Measurements from ENCODE around the gene ASB9.

DNA sequence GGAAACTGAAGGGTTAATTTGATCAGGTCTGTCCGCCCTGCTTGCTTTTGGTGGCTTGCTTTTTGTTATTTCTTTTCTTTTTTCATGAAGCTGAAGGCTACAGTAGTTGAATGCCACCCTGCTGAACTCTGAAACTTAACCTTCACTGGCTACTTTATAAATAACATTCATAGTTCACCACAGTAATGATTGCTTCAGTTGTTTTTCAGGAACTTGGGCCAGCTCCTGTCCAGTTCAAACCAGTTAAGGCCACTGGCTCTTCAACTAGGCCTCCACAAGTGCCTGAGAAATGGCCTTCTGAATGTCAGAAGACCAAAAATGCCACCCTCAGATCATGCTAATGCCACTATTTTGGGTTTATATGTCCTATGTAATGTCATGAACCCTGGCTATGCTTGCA, 7.7 kb upstream of the ASB9 start:
- TF ChIP-seq, protein P1, sequence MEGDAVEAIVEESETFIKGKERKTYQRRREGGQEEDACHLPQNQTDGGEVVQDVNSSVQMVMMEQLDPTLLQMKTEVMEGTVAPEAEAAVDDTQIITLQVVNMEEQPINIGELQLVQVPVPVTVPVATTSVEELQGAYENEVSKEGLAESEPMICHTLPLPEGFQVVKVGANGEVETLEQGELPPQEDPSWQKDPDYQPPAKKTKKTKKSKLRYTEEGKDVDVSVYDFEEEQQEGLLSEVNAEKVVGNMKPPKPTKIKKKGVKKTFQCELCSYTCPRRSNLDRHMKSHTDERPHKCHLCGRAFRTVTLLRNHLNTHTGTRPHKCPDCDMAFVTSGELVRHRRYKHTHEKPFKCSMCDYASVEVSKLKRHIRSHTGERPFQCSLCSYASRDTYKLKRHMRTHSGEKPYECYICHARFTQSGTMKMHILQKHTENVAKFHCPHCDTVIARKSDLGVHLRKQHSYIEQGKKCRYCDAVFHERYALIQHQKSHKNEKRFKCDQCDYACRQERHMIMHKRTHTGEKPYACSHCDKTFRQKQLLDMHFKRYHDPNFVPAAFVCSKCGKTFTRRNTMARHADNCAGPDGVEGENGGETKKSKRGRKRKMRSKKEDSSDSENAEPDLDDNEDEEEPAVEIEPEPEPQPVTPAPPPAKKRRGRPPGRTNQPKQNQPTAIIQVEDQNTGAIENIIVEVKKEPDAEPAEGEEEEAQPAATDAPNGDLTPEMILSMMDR (IDR thresholded peaks at IDR 0.05; ENCODE audit: extremely low read depth in 1 of 2, insufficient read depth in 1 of 2, low read depth in 1 of 2, low read length in 2 of 2): no peak
- TF ChIP-seq EZH2 (IDR thresholded peaks at IDR 0.05; ENCODE audit: borderline replicate concordance, low read depth, low read length, severe bottlenecking): no peak
- TF ChIP-seq POLR2A (IDR thresholded peaks at IDR 0.05; ENCODE audit: low read depth, low read length): no peak
- TF ChIP-seq POLR2AphosphoS5 (IDR thresholded peaks at IDR 0.05; ENCODE audit: insufficient read depth, low read depth, low read length): no peak
- TF ChIP-seq, protein P2, sequence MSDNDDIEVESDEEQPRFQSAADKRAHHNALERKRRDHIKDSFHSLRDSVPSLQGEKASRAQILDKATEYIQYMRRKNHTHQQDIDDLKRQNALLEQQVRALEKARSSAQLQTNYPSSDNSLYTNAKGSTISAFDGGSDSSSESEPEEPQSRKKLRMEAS (IDR thresholded peaks at IDR 0.05; ENCODE audit: insufficient read depth, insufficient read length): no peak
- TF ChIP-seq GATA2 (IDR thresholded peaks at IDR 0.05; ENCODE audit: insufficient read depth, insufficient read length, low read depth, low read length): no peak
- no peak for TF ChIP-seq MYC (IDR thresholded peaks at IDR 0.05; ENCODE audit: low read depth, low read length)
- TF ChIP-seq JUN (IDR thresholded peaks at IDR 0.05; ENCODE audit: borderline replicate concordance, insufficient read depth, insufficient read length, low read depth): no peak
- TF ChIP-seq FOS (IDR thresholded peaks at IDR 0.05; ENCODE audit: borderline replicate concordance, insufficient read depth, low read length): no peak

All from endothelial cell of umbilical vein (primary cell).